ENCODE data around the gene LRP8.
A peak's percentile ranks its signal among the peaks of the same experiment; 100 is the strongest.
"Not testable (repeated sequence)": the region's sequence is repeated elsewhere in the genome, so short reads cannot be mapped to it uniquely, and the experiment has no call there.

Gene LRP8

DNA sequence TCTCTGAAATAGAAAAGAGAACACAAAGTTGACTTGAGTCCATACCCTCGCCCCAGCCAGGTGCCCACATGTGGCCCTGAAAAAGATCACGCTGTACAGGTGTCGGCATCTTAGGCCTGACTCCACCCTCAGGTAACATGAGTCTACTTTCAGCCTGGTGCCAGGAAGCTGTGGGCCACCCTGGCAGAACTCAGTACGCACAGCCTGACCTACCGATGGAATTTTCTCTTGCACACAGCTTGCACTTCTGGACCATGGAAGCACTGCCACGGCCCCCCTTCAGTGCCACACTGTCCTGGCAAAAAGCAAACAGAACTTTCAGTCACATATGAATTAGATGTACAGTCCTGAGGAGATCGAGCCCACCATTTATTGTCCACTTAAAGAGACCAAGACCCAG is 109.7 kb downstream of the LRP8 start:
- DNase-seq (ENCODE audit: low read depth in 2 of 2): no peak

DNA sequence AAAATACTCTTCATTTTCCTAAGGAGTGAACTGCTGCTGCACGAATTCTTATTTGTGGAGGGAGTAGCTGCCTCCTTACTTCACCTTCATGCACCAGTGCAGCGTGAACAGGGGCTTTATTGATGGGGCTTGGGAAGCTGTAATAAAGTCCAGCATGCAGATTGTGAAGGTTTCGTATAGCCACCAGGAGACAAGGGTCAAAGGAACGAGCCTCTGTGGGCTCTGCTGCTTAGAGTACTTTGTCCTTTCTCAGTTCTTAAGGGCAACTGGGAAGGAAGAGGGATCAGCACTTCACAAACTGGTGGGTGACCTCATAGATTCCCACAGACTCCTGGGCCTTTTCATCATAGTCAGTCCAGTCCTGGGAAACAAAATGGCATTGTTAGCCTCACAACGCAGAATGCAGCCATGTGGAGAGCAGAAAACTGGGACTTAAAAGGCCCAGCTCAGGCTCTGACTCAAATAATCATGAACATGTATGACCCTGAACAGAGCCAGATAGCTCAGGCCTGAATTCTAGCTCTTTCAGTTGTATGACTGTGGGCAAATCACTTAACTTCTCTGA is 113.4 kb downstream of the LRP8 start:
- no peak for DNase-seq (ENCODE audit: low read depth in 2 of 2)

DNA sequence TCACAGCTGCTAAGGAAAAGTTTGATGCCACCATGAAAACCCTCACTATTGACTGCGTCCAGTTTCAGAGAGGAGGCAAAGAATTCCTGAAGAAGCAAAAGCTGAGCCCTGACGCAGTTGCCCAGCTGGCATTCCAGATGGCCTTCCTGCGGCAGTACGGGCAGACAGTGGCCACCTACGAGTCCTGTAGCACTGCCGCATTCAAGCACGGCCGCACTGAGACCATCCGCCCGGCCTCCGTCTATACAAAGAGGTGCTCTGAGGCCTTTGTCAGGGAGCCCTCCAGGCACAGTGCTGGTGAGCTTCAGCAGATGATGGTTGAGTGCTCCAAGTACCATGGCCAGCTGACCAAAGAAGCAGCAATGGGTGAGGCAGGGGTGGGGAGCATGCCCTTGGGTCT is 116.9 kb downstream of the LRP8 start:
- DNase-seq (ENCODE audit: low read depth in 2 of 2): no peak

DNA sequence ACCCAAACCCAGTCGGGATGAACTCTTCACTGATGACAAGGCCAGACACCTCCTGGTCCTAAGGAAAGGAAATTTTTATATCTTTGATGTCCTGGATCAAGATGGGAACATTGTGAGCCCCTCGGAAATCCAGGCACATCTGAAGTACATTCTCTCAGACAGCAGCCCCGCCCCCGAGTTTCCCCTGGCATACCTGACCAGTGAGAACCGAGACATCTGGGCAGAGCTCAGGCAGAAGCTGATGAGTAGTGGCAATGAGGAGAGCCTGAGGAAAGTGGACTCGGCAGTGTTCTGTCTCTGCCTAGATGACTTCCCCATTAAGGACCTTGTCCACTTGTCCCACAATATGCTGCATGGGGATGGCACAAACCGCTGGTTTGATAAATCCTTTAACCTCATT is 117.5 kb downstream of the LRP8 start:
- DNase-seq (ENCODE audit: low read depth in 2 of 2): no peak

DNA sequence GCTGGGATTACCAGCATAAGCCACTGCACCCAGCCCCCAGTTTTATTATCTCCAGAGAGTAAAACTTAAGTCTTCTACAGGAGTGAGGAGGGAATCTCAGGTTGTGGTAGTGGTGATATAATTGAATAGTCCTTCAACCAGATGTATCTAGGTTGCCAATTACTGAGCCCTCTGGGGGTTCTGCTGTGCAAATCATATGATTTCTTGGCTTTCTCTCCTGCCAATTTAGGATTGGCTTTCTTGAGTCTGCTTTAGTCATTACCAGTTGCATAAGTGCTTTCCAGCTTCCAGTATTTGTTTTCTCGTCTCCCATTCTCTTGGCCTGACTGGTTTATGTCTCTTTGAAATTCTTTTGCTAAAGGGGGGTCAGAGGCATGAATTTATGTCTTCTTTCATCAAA is 120.1 kb downstream of the LRP8 start:
- no peak for DNase-seq (ENCODE audit: low read depth in 2 of 2)

DNA sequence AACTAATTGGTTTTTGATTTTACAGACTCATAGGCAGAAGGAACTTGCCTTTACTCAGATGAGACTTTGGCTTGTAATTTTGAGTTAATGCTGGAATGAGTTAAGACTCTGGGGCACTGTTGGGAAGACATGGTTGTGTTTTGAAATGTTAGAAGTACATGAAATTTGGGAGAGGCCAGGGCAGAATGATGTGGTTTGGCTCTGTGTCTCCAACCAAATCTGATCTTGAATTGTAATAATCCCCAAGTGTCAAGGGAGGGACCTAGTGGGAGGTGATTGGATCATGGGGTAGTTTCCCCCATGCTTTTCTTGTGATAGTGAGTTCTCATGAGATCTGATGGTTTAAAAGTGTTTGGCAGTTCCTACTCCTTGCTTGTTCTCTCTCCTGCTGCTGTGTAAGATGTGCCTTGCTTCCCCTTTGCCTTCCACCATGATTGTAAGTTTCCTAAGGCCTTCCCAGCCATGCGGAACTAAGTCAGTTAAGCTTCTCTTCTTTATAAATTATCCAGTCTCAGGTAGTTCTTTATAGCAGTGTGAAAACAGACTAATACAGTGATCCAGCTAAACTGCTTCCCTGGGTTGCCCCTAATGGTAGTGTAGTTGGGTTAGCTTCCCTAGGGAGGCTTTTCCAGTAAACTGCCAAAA is 121.0 kb downstream of the LRP8 start:
- no peak for DNase-seq (ENCODE audit: low read depth in 2 of 2)

DNA sequence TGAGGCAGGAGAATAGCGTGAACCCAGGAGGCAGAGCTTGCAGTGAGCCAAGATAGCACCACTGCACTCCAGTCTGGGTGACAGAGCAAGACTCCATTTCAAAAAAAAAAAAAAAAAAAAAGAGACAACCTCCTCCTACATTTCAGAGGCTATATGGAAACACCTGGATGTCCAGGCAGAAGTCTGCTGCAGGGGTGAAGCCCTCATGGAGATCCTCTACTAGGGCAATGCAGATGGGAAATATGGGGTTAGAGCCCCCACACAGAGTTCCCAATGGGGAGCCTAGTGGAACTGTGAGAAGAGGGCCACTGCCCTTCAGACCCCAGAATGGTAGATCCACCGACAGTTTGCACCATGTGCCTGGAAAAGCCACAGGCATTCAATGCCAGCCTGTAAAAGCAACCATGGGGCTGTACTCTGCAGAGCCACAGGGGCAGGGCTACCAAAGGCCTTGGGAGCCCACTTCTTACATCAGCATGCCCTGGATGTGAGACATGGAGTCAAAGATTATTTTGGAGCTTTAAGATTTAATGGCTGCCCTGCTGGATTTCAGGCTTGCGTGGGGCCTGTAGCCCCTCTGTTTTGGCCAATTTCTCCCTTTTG is 121.7 kb downstream of the LRP8 start:
- DNase-seq (ENCODE audit: low read depth in 2 of 2): not testable (repeated sequence)

- not testable (repeated sequence) for DNase-seq (ENCODE audit: low read depth in 2 of 2)
These were observed 122.4 kb downstream of the LRP8 start for GRCh38 chr1:53205496-53205895.

DNA sequence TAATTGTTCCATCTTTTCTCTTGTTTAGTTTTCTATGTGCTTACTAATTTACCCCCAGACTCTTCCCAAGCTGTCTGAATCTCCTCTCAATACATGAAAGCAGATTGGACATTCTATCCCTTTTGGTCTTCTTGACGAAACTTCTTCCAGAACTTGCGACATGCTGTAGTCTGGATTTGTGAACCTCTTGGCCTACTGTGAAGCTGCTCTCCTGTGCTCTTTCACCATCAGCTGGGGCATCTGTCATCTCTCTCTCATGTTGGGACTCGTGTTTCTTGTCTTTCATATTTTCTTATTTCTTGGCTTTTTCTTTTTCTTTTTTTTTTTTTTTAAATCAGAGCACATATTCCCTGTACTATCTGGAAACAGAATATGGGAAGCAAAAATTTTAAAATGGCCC is 124.4 kb downstream of the LRP8 start:
- no peak for DNase-seq (ENCODE audit: low read depth in 2 of 2)

- peak; percentile 71 to 72 for DNase-seq (ENCODE audit: low read depth in 2 of 2)
These were observed 129.6 kb downstream of the LRP8 start for GRCh38 chr1:53198241-53198651.

GRCh38 chr1:53197291-53198200 is 130.3 kb downstream of the LRP8 start:
- no peak for DNase-seq (ENCODE audit: low read depth in 2 of 2)

DNA sequence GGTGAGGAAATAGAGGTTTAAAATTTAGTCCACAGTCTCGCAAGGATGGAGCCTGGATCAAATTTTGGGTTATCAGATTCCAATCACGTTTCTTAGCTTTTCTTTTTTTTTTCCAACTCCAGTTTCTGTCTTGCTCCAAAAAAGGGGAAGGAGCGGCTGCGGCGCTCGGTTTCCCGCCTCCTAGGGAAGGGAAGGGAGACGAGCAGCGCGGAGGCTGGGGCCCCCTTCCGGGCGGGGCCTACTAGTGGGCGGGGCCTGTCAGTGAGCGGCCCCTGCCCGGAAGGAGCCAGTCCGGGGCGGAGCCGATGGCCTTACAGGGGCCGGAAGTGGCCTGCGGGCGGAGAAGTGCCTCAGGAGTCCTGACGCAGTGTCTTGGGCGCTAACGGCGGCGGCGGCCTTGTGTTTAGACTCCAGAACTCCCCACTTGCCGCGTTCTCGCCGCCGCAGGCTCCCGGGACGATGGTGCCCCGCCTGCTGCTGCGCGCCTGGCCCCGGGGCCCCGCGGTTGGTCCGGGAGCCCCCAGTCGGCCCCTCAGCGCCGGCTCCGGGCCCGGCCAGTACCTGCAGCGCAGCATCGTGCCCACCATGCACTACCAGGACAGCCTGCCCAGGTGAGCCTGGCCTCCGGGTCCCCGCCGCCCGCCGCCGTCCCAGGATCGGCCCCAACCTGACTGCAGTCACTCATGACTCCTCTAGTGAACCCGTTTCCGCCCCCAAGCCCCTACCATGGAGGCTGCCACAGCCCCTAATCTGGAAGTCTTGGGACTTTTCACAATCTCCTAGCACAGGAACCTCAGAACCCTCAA is 131.2 kb downstream of the LRP8 start, which contains the start of gene CPT2:
Gene CPT2, plus strand, starts transcription at position 340 of the 806 bp plus-strand sequence. Its CDS starts 120 bp downstream, at position 460.
- DNase-seq (ENCODE audit: low read depth in 2 of 2): peak; percentile 76 to 78

GRCh38 chr1:53196017-53196484 is 131.8 kb downstream of the LRP8 start:
- no peak for DNase-seq (ENCODE audit: low read depth in 2 of 2)

DNA sequence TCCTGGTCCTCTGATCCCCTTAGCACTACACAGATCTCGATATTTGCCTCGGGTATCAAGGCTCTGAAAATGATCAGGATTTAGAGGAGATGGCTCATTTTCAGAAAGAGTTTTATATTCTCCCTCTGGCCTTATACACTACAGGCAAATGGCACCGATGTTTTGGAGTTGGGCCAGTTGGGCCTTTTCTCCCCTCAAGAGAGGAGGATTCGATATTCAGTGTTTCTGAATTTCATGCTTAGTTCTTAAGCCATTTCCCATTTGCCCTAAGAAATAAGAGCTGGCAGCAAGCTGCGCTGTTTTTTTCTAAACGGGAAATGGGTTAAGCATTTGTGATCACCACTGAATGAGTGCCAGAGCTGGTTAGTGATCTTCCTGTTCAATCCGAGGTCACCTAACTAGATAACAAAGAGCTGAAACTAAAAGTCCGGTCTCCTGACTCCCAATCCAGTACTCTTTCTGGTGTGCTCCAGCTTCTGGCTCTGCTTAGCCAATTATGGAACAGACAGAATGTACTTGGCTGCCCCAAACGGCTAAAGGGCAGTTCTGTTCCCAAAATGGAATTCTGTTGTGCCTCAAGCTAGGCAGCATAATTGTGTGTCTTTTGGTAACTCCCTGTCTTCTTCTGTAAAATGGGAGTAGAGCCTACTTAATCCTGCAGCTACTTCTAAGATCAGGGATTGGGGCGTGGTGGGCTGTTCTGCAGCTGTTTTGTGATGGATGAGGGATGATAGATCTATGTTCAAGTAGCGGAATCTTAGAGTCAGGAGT is 132.4 kb downstream of the LRP8 start:
- no peak for DNase-seq (ENCODE audit: low read depth in 2 of 2)
